NCI-H2227 (cell line): ENCODE data around the gene PDLIM5.

Source experiments
- DNase-seq: peaks from one replicate; lab custom pipeline; 2025; ENCODE audit not compliant: unreplicated experiment; lab: John Stamatoyannopoulos, UW

The PDLIM5 gene

GRCh38 chr4:94680176-94680862 lies 228.6 kb downstream of the PDLIM5 start:
- DNase-seq = no peak

- DNase-seq = no peak
Measured at GRCh38 chr4:94686086-94686485, 234.3 kb downstream of the PDLIM5 start.

DNA sequence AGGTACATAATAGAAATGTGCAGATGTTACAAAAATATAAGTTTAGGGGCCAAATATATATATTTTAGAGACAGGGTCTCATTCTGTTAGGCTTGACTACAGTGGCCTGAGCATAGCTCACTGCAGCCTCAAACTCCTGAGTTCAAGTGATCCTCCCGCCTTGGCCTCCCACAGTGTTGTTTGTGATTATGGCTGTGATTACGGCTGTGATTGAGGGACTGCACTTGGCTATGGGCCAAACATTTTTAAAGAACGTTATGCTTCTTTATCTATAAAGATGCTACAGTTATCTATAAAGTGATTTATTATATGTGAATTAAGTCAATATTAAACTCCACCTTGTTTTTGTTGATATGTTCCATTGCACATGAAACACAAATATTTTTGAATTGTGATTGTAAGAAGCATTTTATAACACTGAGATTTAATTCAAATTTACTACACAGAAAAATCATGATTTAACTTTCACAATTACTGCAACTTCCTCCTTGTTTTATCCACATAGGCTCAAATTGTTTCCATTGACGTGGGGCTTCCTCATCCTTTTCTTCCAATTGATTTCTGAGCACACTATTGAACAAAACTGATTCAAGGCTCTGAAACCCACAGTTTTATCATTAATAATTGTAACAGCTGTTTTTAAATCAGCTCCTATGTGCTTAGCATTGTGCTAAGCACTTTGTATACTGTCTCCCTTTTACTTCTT lies 237.6 kb downstream of the PDLIM5 start:
- DNase-seq = no peak

DNA sequence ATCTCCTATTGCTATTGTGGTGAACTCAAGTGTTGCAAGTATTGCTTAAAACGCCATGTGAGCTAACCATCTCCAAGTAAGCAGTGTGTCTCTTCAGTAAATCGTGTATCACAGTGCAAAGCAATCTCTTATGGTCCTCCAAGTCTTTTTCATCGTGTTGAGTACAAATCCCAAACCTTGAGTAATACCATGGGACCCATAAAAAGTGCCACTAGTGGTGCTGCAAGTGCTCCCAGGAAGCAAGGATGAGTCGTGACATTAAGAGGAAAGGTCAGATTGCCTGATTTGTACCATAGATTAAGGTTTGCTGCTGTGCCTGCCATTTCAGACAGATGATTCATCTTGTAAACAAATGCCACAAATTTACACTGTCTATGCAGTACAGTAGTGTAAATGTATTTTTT lies 239.1 kb downstream of the PDLIM5 start:
- no peak for DNase-seq

DNA sequence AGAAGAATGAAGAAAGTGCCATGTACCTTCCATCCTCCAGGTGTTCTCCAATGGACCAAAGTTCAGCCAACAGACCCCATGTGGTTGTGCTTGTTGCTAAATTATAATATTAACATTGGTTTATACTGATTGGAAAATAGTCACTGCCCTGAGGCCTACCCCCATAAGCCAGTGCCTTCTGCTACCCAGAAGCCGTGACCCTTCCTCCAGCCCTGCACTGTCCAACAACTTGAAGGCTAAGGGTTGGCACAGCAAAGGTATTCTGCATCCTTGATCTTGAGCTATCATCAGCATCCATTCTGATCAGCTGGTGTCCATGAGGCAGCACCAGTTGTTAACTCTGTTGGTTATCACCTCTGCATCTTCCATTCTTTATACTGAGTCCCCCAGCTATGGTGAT lies 239.8 kb downstream of the PDLIM5 start:
- DNase-seq = no peak

DNA sequence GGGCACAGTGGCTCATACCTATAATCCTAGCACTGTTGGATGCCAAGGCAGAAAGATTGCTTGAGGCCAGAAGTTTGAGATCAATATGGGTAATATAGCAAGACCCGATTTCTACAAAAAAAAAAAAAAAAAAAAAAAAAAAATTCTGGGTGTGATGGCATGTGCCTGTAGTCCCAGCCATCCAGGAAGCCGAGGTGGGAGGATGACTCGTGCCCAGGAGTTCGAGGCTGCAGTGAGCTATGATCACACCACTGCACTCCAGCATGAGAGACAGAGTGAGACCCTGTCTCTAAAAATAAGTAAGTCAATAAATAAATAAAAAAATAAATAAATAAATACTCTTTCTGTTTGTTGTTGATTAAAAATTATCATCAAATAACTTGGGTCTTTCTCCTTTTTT lies 243.6 kb downstream of the PDLIM5 start:
- no peak for DNase-seq

DNA sequence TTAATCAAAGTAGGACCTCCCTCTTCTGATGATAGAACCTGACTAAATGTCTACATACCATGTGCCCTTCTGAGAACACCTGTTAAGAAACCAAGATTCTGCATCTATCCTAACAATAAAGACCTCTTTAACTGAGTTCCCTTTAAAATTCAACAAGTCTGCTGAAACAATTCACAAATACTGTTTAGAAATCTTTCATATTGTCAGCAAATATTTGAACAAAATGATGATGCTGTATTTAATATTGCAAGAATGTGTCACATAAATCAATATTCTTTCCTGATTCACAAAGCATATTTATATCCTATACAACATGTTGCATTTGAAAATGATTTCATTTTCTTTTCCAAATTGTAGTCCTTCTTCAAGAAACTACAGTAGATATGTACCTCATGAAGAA lies 246.4 kb downstream of the PDLIM5 start:
- no peak for DNase-seq

- DNase-seq = no peak
Measured at GRCh38 chr4:94700298-94700697, 248.6 kb downstream of the PDLIM5 start.

GRCh38 chr4:94701631-94702300 lies 250.0 kb downstream of the PDLIM5 start:
- no peak for DNase-seq

DNA sequence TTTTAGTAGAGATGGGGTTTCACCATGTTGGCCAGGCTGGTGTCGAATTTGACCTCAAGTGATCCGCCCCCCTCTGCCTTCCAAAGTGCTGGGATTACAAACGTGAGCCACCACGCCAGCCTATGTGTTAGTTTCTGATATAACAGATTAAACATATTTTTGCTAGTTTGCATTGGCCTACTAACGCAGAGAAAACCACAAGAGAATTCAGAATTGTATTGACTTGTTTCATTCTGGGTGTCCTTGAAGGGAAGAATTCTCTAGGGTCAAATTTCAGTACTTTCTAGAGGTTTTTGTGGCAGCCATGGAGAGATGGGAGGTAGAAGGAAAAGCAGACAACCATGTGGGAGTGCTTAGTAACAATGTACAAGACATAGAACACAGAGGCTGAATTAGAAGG lies 259.9 kb downstream of the PDLIM5 start:
- DNase-seq = no peak

DNA sequence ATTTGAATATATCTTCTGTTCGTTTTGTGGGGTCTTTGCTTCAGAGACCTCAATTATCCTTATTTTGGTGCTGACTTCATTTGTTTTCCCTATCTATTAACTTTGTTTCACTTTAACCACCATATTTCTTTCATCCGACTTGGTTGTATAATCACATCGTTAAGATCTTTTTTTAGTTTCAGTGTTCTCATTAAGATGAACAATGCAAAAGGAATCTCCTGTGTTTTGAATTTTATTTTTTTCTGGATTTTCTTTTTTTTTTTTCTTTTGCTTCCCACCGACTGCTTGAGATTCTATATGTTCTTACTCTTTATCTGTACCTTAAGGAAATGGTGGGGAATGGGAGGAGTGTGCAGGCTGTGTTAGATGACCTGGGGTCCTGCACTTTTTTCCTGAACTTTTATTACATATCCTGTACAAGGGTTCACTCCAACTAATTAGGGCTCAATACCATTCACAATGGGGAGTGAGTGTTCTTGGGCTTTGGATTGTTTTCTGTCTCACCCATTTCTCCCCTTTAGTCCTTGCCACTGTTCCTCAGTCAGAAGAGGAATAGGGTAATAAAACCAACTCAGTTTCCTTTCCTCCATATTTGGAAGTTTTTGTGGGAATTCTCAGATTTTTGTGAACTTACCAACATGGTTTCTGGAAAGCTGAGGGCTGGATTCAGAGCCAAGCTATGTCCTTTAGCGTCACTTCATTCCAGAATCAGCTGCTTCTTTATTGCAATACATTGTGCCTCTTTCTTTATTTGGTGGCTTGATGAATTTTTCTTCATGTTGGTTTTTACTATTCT lies 262.8 kb downstream of the PDLIM5 start:
- DNase-seq = no peak

GRCh38 chr4:94715726-94716125 lies 264.0 kb downstream of the PDLIM5 start:
- no peak for DNase-seq
